B cell (primary cell): ENCODE data around the gene CFAP54.

ENCODE experiments used
- CTCF ChIP-seq: fragments of 200-600 bp; IDR thresholded peaks from one replicate; pipeline ENCODE4 v1.8.0; 2022; ENCODE audit warnings: antibody characterized with exemption, mild to moderate bottlenecking
- EZH2 ChIP-seq: IDR thresholded peaks from 2 replicates; pipeline ENCODE4 v1.6.1; 2012; ENCODE audit warnings: borderline replicate concordance, low read depth, mild to moderate bottlenecking, moderate library complexity, low read length; ENCODE audit not compliant: insufficient read depth, poor library complexity, severe bottlenecking

- no peak for TF ChIP-seq EZH2
- TF ChIP-seq CTCF = no peak
These were observed 254.2 kb downstream of the CFAP54 start for GRCh38 chr12:96743606-96744005.
